ENCODE data around the gene PTGES3.

Gene PTGES3

DNA sequence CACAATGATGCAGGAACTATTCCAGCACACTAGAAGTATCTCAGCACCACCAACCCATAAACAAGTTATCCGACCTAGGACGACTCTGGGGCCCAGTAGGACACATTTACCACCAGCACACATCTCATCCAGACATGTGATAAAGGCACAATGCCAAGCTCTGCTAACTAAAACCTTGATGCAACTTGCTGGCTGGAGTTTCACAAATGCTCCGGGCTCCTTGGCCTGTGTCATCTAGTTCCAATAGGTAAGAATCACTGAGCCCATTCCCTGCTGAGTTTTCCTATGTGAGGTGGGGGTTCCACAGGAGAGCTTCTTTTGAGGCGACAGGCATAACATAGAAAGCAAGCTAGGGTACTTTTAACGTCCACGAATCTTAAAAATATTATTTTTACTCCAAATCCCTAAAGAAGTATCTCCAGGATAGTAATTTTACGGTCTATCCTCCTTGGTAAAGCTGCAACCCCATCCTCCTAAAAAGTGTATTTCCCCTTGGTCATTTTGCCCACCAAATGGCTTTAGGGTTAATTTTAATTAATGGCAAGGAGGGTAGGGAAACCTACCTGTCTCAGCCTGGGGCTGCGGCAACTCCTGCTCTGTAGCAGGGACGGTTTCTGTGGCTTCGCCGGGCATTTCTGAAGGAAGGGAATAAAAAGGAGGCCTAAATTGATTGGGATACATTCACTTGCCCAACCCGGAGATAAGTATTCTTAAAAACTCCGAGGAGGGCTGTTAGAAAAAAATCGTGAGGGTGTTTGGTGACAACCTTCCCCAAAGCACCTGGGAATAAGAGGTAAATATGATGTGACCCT is 36.0 kb upstream of the PTGES3 start:
- H3K4me1 ChIP-seq (ENCODE audit: insufficient read depth, insufficient read length): peaks cover 14% of the 10 kb centered on the region
- H3K4me3 ChIP-seq (ENCODE audit: insufficient read length, low read depth): peak overlapping the region; percentile 97
- H3K36me3 ChIP-seq (ENCODE audit: insufficient read depth, insufficient read length, low read length): peaks cover 67% of the 10 kb centered on the region
- no peak for DNase-seq (ENCODE audit: low read depth, low spot score)
- no peaks in the 10 kb centered on the region for H3K9me3 ChIP-seq (ENCODE audit: insufficient read depth, low read length)
- TF ChIP-seq ZNF274 (IDR thresholded peaks at IDR 0.05; ENCODE audit: low read depth, low read length) (no peak), SUZ12 (IDR thresholded peaks at IDR 0.05; ENCODE audit: extremely low read depth, insufficient read depth, insufficient read length) (no peak), YY1 (IDR thresholded peaks at IDR 0.05; ENCODE audit: insufficient read depth, insufficient read length) (no peak)
- H3K27me3 ChIP-seq (ENCODE audit: insufficient read depth, insufficient read length): no peaks in the 10 kb centered on the region
- H3K9ac ChIP-seq (ENCODE audit: insufficient read length, low read depth): peak overlapping the region; percentile 99

DNA sequence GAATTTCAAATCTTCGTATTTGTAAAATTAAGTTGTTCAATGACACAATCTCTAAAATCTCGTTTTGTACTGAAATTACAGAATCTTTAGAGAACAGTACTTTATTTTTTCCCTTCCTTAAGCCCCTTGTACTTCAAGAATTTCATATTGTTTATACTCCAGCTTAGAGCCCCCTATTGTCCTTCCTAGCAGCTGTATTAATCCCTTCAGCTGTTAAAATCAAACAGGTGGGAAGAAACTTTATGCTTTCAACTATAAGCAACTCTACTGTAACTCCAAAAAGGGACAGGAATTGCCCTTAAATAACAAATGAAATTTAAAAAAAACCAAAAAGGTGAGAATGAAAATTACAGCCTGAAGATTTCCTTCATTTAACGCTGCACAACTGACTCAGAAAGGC is 35.3 kb upstream of the PTGES3 start:
- peak overlapping the region; percentile 99 for H3K9ac ChIP-seq (ENCODE audit: insufficient read length, low read depth)
- H3K4me1 ChIP-seq (ENCODE audit: insufficient read depth, insufficient read length): peaks cover 14% of the 10 kb centered on the region
- H3K36me3 ChIP-seq (ENCODE audit: insufficient read depth, insufficient read length, low read length): peaks cover 67% of the 10 kb centered on the region
- no peaks in the 10 kb centered on the region for H3K9me3 ChIP-seq (ENCODE audit: insufficient read depth, low read length)
- DNase-seq (ENCODE audit: low read depth, low spot score): no peak
- peak overlapping the region; percentile 97 for H3K4me3 ChIP-seq (ENCODE audit: insufficient read length, low read depth)
- no peaks in the 10 kb centered on the region for H3K27me3 ChIP-seq (ENCODE audit: insufficient read depth, insufficient read length)
- TF ChIP-seq ZNF274 (IDR thresholded peaks at IDR 0.05; ENCODE audit: low read depth, low read length) (no peak), SUZ12 (IDR thresholded peaks at IDR 0.05; ENCODE audit: extremely low read depth, insufficient read depth, insufficient read length) (no peak), YY1 (IDR thresholded peaks at IDR 0.05; ENCODE audit: insufficient read depth, insufficient read length) (no peak)

GRCh38 chr12:56722832-56723231 is 34.7 kb upstream of the PTGES3 start:
- Histone ChIP-seq H3K4me1 (ENCODE audit: insufficient read depth, insufficient read length) (peaks cover 14% of the 10 kb centered on the region), H3K9ac (ENCODE audit: insufficient read length, low read depth) (peak overlapping the region; percentile 99), H3K27me3 (ENCODE audit: insufficient read depth, insufficient read length) (no peaks in the 10 kb centered on the region), H3K9me3 (ENCODE audit: insufficient read depth, low read length) (no peaks in the 10 kb centered on the region), H3K4me3 (ENCODE audit: insufficient read length, low read depth) (peak overlapping the region; percentile 97), H3K36me3 (ENCODE audit: insufficient read depth, insufficient read length, low read length) (peaks cover 64% of the 10 kb centered on the region)
- no peak for DNase-seq (ENCODE audit: low read depth, low spot score)
- TF ChIP-seq YY1 (IDR thresholded peaks at IDR 0.05; ENCODE audit: insufficient read depth, insufficient read length) (no peak), ZNF274 (IDR thresholded peaks at IDR 0.05; ENCODE audit: low read depth, low read length) (no peak), SUZ12 (IDR thresholded peaks at IDR 0.05; ENCODE audit: extremely low read depth, insufficient read depth, insufficient read length) (no peak)

DNA sequence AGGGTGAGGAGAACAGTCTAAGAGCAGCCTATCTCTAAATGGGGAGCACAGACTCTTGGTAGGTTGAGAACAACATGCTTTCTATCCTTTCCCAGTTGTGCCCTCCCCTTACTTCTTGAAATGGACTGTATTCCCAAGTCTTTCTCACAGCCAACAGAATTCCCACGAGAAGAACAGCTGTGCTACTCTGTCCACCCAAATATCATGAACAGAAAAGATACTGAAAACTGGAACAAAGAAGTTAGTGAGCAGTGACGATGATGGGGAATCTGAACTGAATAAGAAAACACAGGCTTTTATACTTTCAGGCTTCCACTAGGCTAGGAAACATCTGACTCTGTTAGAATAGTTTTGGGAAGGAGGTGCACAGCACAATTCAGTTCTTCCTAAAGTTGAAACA is 33.6 kb upstream of the PTGES3 start:
- peaks cover 71% of the 10 kb centered on the region for H3K36me3 ChIP-seq (ENCODE audit: insufficient read depth, insufficient read length, low read length)
- peak overlapping the region; percentile 52 for H3K9ac ChIP-seq (ENCODE audit: insufficient read length, low read depth)
- H3K4me1 ChIP-seq (ENCODE audit: insufficient read depth, insufficient read length): peaks cover 14% of the 10 kb centered on the region
- H3K27me3 ChIP-seq (ENCODE audit: insufficient read depth, insufficient read length): no peaks in the 10 kb centered on the region
- TF ChIP-seq ZNF274 (IDR thresholded peaks at IDR 0.05; ENCODE audit: low read depth, low read length): no peak
- TF ChIP-seq YY1 (IDR thresholded peaks at IDR 0.05; ENCODE audit: insufficient read depth, insufficient read length): no peak
- H3K9me3 ChIP-seq (ENCODE audit: insufficient read depth, low read length): no peaks in the 10 kb centered on the region
- peak overlapping the region; percentile 13 for H3K4me3 ChIP-seq (ENCODE audit: insufficient read length, low read depth)
- no peak for DNase-seq (ENCODE audit: low read depth, low spot score)

DNA sequence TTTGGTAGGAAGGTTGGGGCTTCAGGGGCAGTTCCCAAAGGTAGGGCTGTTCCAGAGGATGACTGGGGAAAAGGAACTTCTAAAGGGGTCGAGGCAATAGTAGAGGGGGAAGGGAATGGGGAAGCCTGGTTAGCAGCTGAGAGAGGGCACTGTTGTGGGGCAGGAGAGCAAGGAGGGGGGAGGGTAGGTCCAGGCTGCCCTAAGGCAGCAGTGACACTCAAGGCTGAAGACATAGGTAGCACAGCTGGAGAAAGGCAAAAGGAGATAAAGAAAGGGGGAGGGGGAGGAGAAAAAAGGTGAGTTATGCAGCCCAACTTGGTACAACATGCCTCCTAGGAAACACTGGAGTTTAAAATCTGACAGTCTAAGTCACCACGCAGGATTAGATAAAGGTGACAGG is 33.1 kb upstream of the PTGES3 start:
- Histone ChIP-seq H3K9ac (ENCODE audit: insufficient read length, low read depth) (peak overlapping the region; percentile 0), H3K27me3 (ENCODE audit: insufficient read depth, insufficient read length) (no peaks in the 10 kb centered on the region), H3K36me3 (ENCODE audit: insufficient read depth, insufficient read length, low read length) (peaks cover 76% of the 10 kb centered on the region), H3K9me3 (ENCODE audit: insufficient read depth, low read length) (no peaks in the 10 kb centered on the region), H3K4me1 (ENCODE audit: insufficient read depth, insufficient read length) (peaks cover 14% of the 10 kb centered on the region), H3K4me3 (ENCODE audit: insufficient read length, low read depth) (peak overlapping the region; percentile 13)
- no peak for TF ChIP-seq YY1 (IDR thresholded peaks at IDR 0.05; ENCODE audit: insufficient read depth, insufficient read length)
- TF ChIP-seq SUZ12 (IDR thresholded peaks at IDR 0.05; ENCODE audit: extremely low read depth, insufficient read depth, insufficient read length): no peak
- no peak for DNase-seq (ENCODE audit: low read depth, low spot score)

- Histone ChIP-seq H3K27me3 (ENCODE audit: insufficient read depth, insufficient read length) (no peaks in the 10 kb centered on the region), H3K9me3 (ENCODE audit: insufficient read depth, low read length) (no peaks in the 10 kb centered on the region), H3K4me3 (ENCODE audit: insufficient read length, low read depth) (no peak overlapping the region), H3K9ac (ENCODE audit: insufficient read length, low read depth) (peak overlapping the region; percentile 0), H3K4me1 (ENCODE audit: insufficient read depth, insufficient read length) (peaks cover 14% of the 10 kb centered on the region), H3K36me3 (ENCODE audit: insufficient read depth, insufficient read length, low read length) (peaks cover 81% of the 10 kb centered on the region)
- TF ChIP-seq SUZ12 (IDR thresholded peaks at IDR 0.05; ENCODE audit: extremely low read depth, insufficient read depth, insufficient read length) (no peak), ZNF274 (IDR thresholded peaks at IDR 0.05; ENCODE audit: low read depth, low read length) (no peak), YY1 (IDR thresholded peaks at IDR 0.05; ENCODE audit: insufficient read depth, insufficient read length) (no peak)
- DNase-seq (ENCODE audit: low read depth, low spot score): no peak
Measured at GRCh38 chr12:56720731-56721151, 32.7 kb upstream of the PTGES3 start.

DNA sequence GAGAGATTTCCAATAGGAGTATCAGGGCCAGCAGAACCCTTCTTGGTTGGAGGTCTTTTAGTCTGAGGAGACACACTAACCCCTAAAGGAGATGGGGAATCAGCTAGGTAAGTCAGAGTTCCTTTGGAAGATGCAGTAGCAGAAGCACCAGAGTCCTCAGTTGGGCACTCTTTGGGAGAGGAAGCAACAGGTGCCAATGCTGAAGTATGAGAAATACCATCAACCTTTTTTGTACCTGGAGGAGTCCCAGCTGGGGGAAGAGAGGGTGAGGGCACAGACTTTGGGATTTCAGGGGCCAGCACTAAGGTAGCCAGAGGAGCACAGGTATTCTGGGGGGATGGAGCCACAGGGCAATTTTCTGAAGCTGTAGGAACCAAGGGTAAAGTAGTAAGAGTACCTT is 31.0 kb upstream of the PTGES3 start:
- H3K27me3 ChIP-seq (ENCODE audit: insufficient read depth, insufficient read length): no peaks in the 10 kb centered on the region
- peaks cover 14% of the 10 kb centered on the region for H3K4me1 ChIP-seq (ENCODE audit: insufficient read depth, insufficient read length)
- TF ChIP-seq ZNF274 (IDR thresholded peaks at IDR 0.05; ENCODE audit: low read depth, low read length) (no peak), SUZ12 (IDR thresholded peaks at IDR 0.05; ENCODE audit: extremely low read depth, insufficient read depth, insufficient read length) (no peak)
- H3K4me3 ChIP-seq (ENCODE audit: insufficient read length, low read depth): no peak overlapping the region
- no peak overlapping the region for H3K9ac ChIP-seq (ENCODE audit: insufficient read length, low read depth)
- DNase-seq (ENCODE audit: low read depth, low spot score): no peak
- H3K9me3 ChIP-seq (ENCODE audit: insufficient read depth, low read length): no peaks in the 10 kb centered on the region
- H3K36me3 ChIP-seq (ENCODE audit: insufficient read depth, insufficient read length, low read length): peaks cover 88% of the 10 kb centered on the region
